VCaP (cell line): ENCODE results near the gene RANBP10.
A peak's percentile ranks its signal among the peaks of the same experiment; 100 is the strongest.
"Not testable (repeated sequence)": the region's sequence is repeated elsewhere in the genome, so short reads cannot be mapped to it uniquely, and the experiment has no call there.

Experiments
- H3K27ac ChIP-seq: fragments of 450-650 bp; 2 replicates; pipeline ENCODE4 v1.5.1; 2017
- TF ChIP-seq, protein P1 (sequence below): fragments of 450-650 bp; conservative IDR thresholded peaks from 2 replicates; pipeline ENCODE4 v1.5.1; 2017; ENCODE audit warnings: mild to moderate bottlenecking, moderate library complexity

Gene RANBP10

DNA sequence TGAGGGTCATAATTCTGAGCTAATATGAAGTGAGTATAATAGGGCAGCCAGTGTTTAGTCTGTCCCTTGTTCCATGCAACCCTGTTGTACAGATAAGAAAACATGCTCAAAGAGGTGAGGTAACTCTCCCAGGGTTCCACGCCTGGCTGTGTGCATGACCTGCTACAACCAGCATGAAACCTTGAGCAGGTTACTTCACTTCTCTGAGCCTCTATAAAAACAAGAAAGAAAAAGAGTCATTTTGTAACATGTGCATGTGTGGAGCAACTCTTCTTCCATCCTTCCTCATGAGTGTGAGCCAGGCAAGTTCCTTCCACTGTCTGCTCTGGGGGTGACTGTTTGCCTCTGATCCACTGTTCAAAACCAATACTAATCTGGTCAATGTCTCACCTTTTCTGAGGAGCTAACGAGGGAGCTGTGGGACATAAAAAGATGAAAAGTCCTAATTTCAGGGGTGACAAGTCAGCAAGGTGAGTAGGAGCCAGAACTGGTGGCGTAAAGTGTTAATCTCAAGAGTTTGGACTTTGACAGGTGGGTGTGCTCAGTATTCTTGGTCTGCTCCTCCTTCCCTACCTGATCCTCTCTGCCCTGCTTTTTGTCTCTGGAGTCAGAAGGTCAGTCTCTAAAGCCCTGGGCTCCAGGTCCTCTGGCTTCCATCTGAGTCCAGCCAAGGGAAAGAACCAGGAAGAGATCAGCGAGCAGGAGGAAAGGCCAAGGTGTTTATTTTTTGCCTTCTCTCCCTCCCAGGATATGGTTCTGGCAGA, 108.8 kb downstream of the RANBP10 start:
- no peak overlapping the region for H3K27ac ChIP-seq
- TF ChIP-seq, protein P1, sequence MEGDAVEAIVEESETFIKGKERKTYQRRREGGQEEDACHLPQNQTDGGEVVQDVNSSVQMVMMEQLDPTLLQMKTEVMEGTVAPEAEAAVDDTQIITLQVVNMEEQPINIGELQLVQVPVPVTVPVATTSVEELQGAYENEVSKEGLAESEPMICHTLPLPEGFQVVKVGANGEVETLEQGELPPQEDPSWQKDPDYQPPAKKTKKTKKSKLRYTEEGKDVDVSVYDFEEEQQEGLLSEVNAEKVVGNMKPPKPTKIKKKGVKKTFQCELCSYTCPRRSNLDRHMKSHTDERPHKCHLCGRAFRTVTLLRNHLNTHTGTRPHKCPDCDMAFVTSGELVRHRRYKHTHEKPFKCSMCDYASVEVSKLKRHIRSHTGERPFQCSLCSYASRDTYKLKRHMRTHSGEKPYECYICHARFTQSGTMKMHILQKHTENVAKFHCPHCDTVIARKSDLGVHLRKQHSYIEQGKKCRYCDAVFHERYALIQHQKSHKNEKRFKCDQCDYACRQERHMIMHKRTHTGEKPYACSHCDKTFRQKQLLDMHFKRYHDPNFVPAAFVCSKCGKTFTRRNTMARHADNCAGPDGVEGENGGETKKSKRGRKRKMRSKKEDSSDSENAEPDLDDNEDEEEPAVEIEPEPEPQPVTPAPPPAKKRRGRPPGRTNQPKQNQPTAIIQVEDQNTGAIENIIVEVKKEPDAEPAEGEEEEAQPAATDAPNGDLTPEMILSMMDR = no peak

DNA sequence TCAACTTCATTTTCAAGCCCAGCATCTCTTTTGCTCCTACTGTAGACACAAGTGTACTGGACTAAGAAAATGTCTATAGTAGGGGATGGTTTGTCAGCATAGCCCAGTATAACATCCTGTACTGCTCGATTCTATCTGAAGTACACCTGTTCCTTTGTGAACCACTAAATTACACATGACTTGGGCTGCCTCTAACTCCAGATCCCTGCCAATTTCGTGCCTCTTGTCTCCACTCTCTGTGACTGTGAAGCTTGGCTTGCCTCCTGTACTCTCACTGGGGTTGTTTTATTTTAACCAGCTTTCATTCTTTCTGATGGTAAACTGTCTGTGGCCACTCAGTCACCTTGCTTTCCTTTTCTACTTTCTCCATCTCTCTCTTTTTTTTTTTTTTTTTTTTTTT, 111.7 kb downstream of the RANBP10 start:
- H3K27ac ChIP-seq = no peak overlapping the region
- TF ChIP-seq, protein P1 = no peak

DNA sequence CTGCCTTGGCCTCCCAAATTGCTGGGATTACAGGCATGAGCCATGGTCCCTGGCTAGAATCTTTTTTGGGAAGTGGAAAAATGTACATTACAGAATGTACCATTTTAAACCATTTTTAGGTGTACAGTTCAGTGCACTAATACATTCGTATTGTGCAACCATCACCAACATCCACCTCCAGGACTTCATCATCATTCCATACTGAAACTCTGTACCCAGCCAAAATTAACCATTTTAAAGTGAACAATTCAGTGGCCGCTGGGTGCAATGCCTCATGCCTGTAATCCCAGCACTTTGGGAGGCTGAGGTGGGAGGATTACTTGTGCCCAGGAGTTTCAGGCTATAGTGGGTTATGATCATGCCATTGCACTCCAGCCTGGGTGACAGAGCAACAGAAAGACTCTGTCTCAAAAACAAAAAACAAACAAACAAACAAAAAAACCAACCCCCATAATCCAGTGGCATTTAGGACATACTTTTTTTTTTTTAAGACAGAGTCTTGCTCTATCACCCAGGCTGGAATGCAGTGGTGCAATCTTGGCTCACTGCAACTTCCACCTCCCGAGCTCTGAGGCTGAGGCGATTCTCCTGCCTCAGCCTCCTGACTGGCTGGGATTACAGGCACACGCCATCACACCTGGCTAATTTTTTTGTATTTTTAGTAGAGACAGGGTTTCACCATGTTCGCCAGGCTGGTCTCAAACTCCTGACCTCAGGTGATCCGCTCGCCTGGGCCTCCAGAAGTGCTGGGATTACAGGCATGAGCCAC, 112.7 kb downstream of the RANBP10 start:
- H3K27ac ChIP-seq = not testable (repeated sequence)

DNA sequence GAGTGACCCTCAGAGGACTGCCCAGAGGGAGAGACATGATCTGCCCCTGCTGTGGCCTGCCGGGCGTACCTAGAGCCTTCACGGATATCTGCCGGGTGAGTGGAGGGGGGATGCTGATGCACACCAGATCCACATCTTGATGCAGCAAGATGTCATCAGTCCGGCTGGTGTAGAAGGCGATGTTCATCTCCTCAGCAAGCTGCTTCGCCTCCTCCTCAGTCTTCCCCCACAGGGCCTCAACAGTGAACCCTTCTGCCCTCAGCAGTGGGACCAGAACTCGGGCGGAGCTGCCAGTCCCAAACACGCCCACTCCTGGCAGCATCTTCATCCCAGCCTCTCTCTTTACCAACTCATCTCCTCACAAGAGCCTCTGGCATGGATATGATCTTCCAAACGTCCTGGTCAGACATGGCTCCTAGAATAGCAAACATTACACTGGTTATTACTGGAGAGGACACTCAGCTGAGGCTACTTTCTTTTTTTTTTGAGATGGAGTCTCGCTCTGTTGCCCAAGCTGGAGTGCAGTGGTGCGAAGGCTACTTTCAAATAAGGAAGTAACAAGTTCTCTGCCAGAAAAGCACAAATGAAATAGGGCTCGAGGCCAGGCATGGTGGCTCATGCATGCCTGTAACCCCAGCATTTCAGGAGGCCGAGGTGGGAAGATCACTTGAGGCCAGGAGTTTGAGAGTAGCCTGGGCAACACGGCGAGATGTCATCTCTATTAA, 120.8 kb downstream of the RANBP10 start:
- TF ChIP-seq, protein P1 = no peak
- no peak overlapping the region for H3K27ac ChIP-seq

DNA sequence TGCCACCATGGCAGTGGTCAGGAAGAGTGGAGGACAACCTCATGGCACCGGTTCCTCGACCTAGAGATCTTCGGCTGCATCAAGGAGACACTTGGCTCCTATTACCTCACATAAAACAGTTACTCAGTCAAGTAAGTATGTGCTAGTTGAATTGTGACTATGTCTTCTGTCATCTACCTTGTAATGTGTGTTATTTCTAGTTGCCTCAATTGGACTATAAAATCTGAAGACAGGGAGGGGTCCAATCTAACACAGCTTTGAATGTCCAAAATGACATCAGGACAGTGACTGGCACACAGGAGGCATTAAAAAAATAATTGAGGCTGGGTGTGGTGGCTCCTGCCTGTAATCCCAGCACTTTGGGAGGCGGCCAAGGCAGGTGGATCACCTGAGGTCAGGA, 122.6 kb downstream of the RANBP10 start:
- H3K27ac ChIP-seq = no peak overlapping the region
- TF ChIP-seq, protein P1 = no peak

DNA sequence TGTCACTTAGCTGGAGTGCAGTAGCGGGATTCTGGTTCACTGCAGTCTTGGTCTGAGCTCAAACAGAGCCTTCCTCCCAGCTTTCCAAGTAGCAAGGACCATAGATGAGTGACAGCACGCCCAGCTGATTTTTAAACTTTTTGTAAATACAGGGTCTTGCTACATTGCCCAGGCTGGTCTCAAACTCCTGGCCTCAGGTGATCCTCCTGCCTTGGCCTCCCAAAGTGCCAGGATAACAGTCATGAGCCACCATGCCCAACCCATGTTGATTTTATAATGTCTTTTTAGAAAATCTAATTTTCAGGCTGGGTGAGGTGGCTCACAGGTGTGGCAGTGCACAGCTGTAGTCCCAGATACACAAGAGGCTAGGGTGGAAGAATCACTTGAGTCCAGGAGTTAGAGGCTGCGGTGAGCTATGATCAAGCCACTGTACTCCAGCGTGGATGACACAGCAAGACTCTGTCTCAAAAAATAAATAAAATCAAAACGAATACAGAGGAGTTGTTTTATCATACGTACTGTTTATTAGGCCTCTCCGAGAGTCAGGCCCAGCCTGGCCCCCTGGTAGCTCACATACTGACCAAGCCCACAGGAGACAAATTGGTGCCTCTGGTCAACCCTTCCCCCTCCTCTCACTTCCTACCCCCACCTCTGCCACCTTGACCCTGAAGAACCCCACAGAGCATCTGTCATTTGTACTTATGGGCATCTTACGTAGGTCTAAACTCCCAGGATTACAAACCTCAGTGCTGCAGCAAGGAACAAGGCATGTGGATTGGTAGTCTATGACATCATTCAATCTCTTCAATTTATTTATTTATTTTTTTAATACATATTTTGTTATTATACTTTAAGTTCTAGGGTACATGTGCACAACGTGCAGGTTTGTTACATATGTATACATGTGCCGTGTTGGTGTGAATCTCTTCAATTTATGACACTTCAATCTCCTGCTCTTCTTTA, 126.1 kb downstream of the RANBP10 start:
- H3K27ac ChIP-seq = no peak overlapping the region
- TF ChIP-seq, protein P1 = no peak

DNA sequence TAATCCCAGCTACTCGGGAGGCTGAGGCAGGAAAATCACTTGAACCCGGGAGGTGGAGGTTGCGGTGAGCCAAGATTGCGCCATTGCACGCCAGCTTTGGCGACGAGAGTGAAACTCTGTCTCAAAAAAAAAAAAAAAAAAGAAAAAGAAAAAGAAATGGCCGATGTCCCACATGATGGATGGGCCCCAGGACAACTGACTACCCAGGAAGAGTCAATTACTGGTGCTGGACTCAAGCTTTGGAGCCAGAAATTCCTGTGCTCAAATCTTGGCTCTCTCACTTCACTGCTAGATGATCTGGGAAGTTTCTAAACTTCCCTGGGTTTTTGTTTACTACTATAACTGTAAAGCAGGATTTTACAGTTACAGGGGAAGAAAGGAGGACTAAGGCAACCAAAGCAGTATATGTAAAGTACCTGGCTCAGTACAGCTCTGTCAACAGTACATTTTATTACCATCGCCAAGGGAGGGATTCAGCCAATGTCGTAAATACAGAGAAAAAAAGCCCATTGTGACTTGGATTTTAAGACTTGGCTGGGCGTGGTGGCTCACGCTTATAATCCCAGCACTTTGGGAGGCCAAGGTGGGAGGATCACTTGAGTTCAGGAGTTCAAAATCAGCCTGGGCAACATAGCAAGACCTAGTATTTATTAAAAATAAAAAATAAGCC, 127.9 kb downstream of the RANBP10 start:
- H3K27ac ChIP-seq = peak overlapping the region; percentile 58
- TF ChIP-seq, protein P1 = no peak
